ENCODE results near the gene ETNK2.
A peak's percentile ranks its signal among the peaks of the same experiment; 100 is the strongest.

ETNK2 gene

GRCh38 chr1:204128464-204128963 lies 23.3 kb downstream of the ETNK2 start:
- Histone ChIP-seq H3K36me3 (peaks cover 0 to 5% (median 0%) of the 10 kb centered on the region in 11 experiments; a peak in 1 of 22 replicates), H3K9me3 (replicated peaks in 1 of 11) (no peaks in the 10 kb centered on the region), H3K4me1 (peaks cover 0 to 29% (median 6%) of the 10 kb centered on the region in 10 experiments; a peak in 8 of 20 replicates), H3K4me2 (peak overlapping the region; percentile 19 to 79 (median 57); a peak in 19 of 22 replicates), H4K20me1 (no peaks in the 10 kb centered on the region), H3K27ac (no peak overlapping the region), H3K27me3 (no peaks in the 10 kb centered on the region), H3K9ac (peak overlapping the region in 1 of 11 experiments; percentile 67; a peak in 2 of 22 replicates), H3K4me3 (no peak overlapping the region; a peak in 1 of 20 replicates)
- no peak for TF ChIP-seq Cebpa-rat (IDR thresholded peaks at IDR 0.05)

GRCh38 chr1:204127597-204128242 lies 24.1 kb downstream of the ETNK2 start:
- H3K9me3 ChIP-seq (replicated peaks in 1 of 11) = no peaks in the 10 kb centered on the region
- H3K4me2 ChIP-seq = peak overlapping the region in 1 of 11 experiments; percentile 8; a peak in 1 of 22 replicates
- no peak for TF ChIP-seq Cebpa-rat (IDR thresholded peaks at IDR 0.05)
- H4K20me1 ChIP-seq = no peaks in the 10 kb centered on the region
- no peaks in the 10 kb centered on the region for H3K27me3 ChIP-seq
- H3K27ac ChIP-seq = no peak overlapping the region
- H3K36me3 ChIP-seq = peaks cover 0 to 5% (median 0%) of the 10 kb centered on the region in 11 experiments; a peak in 1 of 22 replicates
- no peak overlapping the region for H3K4me3 ChIP-seq
- 0 out of 22 replicates have a peak overlapping the region, but pooled peaks of 1 of the 11 experiments have one; percentile 11 for H3K9ac ChIP-seq
- peaks cover 0 to 29% (median 6%) of the 10 kb centered on the region in 10 experiments; a peak in 8 of 20 replicates for H3K4me1 ChIP-seq

GRCh38 chr1:204126956-204127355 lies 24.9 kb downstream of the ETNK2 start:
- Histone ChIP-seq H3K9ac (peak overlapping the region in 4 of 11 experiments; percentile 9 to 34 (median 20); a peak in 2 of 22 replicates), H3K4me2 (peak overlapping the region in 1 of 11 experiments; percentile 2; a peak in 1 of 22 replicates), H3K4me1 (peaks cover 0 to 29% (median 6%) of the 10 kb centered on the region in 10 experiments; a peak in 8 of 20 replicates), H3K9me3 (replicated peaks in 1 of 11) (no peaks in the 10 kb centered on the region), H3K27ac (no peak overlapping the region), H4K20me1 (no peaks in the 10 kb centered on the region), H3K36me3 (peaks cover 0 to 5% (median 0%) of the 10 kb centered on the region in 11 experiments; a peak in 1 of 22 replicates), H3K27me3 (no peaks in the 10 kb centered on the region), H3K4me3 (no peak overlapping the region)
- no peak for TF ChIP-seq Cebpa-rat (IDR thresholded peaks at IDR 0.05)

GRCh38 chr1:204126386-204126785 lies 25.5 kb downstream of the ETNK2 start:
- Histone ChIP-seq H3K36me3 (peaks cover 0 to 5% (median 0%) of the 10 kb centered on the region in 11 experiments; a peak in 1 of 22 replicates), H4K20me1 (no peaks in the 10 kb centered on the region), H3K9me3 (replicated peaks in 1 of 11) (no peaks in the 10 kb centered on the region), H3K4me3 (no peak overlapping the region), H3K27ac (no peak overlapping the region), H3K4me2 (peak overlapping the region in 1 of 11 experiments; percentile 2; a peak in 1 of 22 replicates), H3K9ac (peak overlapping the region in 4 of 11 experiments; percentile 9 to 34 (median 20); a peak in 1 of 22 replicates), H3K4me1 (peaks cover 0 to 29% (median 6%) of the 10 kb centered on the region in 10 experiments; a peak in 8 of 20 replicates), H3K27me3 (no peaks in the 10 kb centered on the region)
- TF ChIP-seq Cebpa-rat (IDR thresholded peaks at IDR 0.05) = no peak

GRCh38 chr1:204125759-204126351 lies 26.0 kb downstream of the ETNK2 start:
- H3K9ac ChIP-seq = no peak overlapping the region; a peak in 1 of 22 replicates
- no peak overlapping the region for H3K4me3 ChIP-seq
- no peak overlapping the region for H3K27ac ChIP-seq
- peaks cover 0 to 29% (median 6%) of the 10 kb centered on the region in 10 experiments; a peak in 8 of 20 replicates for H3K4me1 ChIP-seq
- H3K9me3 ChIP-seq (replicated peaks in 1 of 11) = no peaks in the 10 kb centered on the region
- H3K27me3 ChIP-seq = no peaks in the 10 kb centered on the region
- H4K20me1 ChIP-seq = no peaks in the 10 kb centered on the region
- no peak for TF ChIP-seq Cebpa-rat (IDR thresholded peaks at IDR 0.05)
- peak overlapping the region in 1 of 11 experiments; percentile 2; a peak in 2 of 22 replicates for H3K4me2 ChIP-seq
- peaks cover 0 to 5% (median 0%) of the 10 kb centered on the region in 11 experiments; a peak in 1 of 22 replicates for H3K36me3 ChIP-seq

GRCh38 chr1:204124639-204125038 lies 27.2 kb downstream of the ETNK2 start:
- Histone ChIP-seq H3K9me3 (replicated peaks in 1 of 11) (no peaks in the 10 kb centered on the region), H3K9ac (no peak overlapping the region), H3K4me3 (no peak overlapping the region), H3K4me2 (no peak overlapping the region), H3K27ac (no peak overlapping the region), H4K20me1 (no peaks in the 10 kb centered on the region), H3K4me1 (peaks cover 0 to 29% (median 6%) of the 10 kb centered on the region in 10 experiments; a peak in 8 of 20 replicates), H3K27me3 (no peaks in the 10 kb centered on the region), H3K36me3 (peaks cover 0 to 8% (median 0%) of the 10 kb centered on the region in 11 experiments; a peak in 1 of 22 replicates)
- TF ChIP-seq Cebpa-rat (IDR thresholded peaks at IDR 0.05) = no peak

GRCh38 chr1:204123376-204123775 lies 28.5 kb downstream of the ETNK2 start:
- TF ChIP-seq Cebpa-rat (IDR thresholded peaks at IDR 0.05) = no peak
- H3K4me2 ChIP-seq = no peak overlapping the region
- H3K9ac ChIP-seq = no peak overlapping the region
- no peak overlapping the region for H3K4me3 ChIP-seq
- H3K36me3 ChIP-seq = peaks cover 0 to 8% (median 0%) of the 10 kb centered on the region in 11 experiments; a peak in 1 of 22 replicates
- H3K27me3 ChIP-seq = no peaks in the 10 kb centered on the region
- no peak overlapping the region for H3K27ac ChIP-seq
- peaks cover 0 to 23% (median 4%) of the 10 kb centered on the region in 10 experiments; a peak in 7 of 20 replicates for H3K4me1 ChIP-seq
- no peaks in the 10 kb centered on the region for H3K9me3 ChIP-seq (replicated peaks in 1 of 11)
- no peaks in the 10 kb centered on the region for H4K20me1 ChIP-seq

- H3K9ac ChIP-seq = no peak overlapping the region
- no peaks in the 10 kb centered on the region for H3K27me3 ChIP-seq
- 0 out of 22 replicates have a peak, but pooled peaks cover 0 to 5% (median 0%) of the 10 kb centered on the region in 11 experiments for H4K20me1 ChIP-seq
- H3K9me3 ChIP-seq (replicated peaks in 1 of 11) = no peaks in the 10 kb centered on the region
- no peak overlapping the region for H3K4me2 ChIP-seq
- peaks cover 0 to 8% (median 0%) of the 10 kb centered on the region in 11 experiments; a peak in 1 of 22 replicates for H3K36me3 ChIP-seq
- no peak for TF ChIP-seq Cebpa-rat (IDR thresholded peaks at IDR 0.05)
- H3K27ac ChIP-seq = no peak overlapping the region
- no peak overlapping the region for H3K4me3 ChIP-seq
- peaks cover 0 to 25% (median 8%) of the 10 kb centered on the region in 10 experiments; a peak in 19 of 20 replicates for H3K4me1 ChIP-seq
Observed at GRCh38 chr1:204121840-204122555, 29.8 kb downstream of the ETNK2 start.

All from BLaER1 treated with 17β-estradiol and CSF1 and Interleukin-3, amounts not matched to agents 10 nM and 100 nM (cell line).